Neutrophil (primary cell): ENCODE results near the gene MYO3B.

Experiments used
- H3K27ac ChIP-seq: fragments of 200-600 bp; sonication (generic); 2 replicates; pipeline ENCODE4 v1.5.1; 2016; ENCODE audit warnings: mild to moderate bottlenecking, moderate library complexity
- H3K27me3 ChIP-seq: fragments of 200-600 bp; sonication (generic); 2 replicates; pipeline ENCODE4 v1.6.0; 2016; ENCODE audit warnings: mild to moderate bottlenecking
- H3K36me3 ChIP-seq: fragments of 200-600 bp; sonication (generic); 2 replicates; pipeline ENCODE4 v1.5.1; 2017
- H3K4me1 ChIP-seq, 2 experiments: fragments of 200-600 bp in 1 of 2; sonication (generic) in 1 of 2; 1 replicate in 1 of 2; 2 replicates in 1 of 2; pipeline versions ENCODE4 v1.5.1 to v1.6.1; 2013 to 2016; ENCODE audit warnings: low read depth in 1 of 2, low read length in 1 of 2, mild to moderate bottlenecking in 1 of 2, moderate library complexity in 1 of 2; ENCODE audit not compliant: control insufficient read depth in 1 of 2, insufficient read depth in 1 of 2
- H3K4me3 ChIP-seq, 2 experiments: fragments of 200-600 bp in 1 of 2; sonication (generic) in 1 of 2; 1 replicate in 1 of 2; 2 replicates in 1 of 2; pipeline ENCODE4 v1.5.1; 2013 to 2016; ENCODE audit warnings: low read depth in 1 of 2, low read length in 1 of 2, mild to moderate bottlenecking in 1 of 2, moderate library complexity in 1 of 2
- H3K9me3 ChIP-seq: fragments of 200-600 bp; sonication (generic); 2 replicates; pipeline ENCODE4 v1.5.1; 2016
- TF ChIP-seq, protein P1 (sequence below): fragments of 200-600 bp; sonication (generic); IDR thresholded peaks from 2 replicates; pipeline ENCODE4 v1.5.1; 2016; ENCODE audit warnings: antibody characterized with exemption

MYO3B gene

DNA sequence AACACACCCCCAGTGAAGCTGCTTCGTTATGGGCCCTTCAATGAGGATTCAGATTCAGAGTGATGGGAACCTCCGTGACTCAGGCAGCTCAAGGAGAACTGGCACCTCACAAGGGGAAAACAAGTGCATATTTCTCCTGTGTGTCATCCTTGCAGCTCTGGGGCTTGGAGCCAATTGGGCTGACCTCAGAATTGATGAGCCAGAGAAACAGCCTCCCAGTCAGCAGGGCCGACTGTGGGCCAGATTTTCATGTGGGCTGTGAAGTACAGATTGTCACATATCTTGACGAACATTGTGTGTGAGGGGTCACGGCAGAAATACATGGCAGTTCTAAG lies 347.6 kb downstream of the MYO3B start:
- Histone ChIP-seq H3K27ac (no peak overlapping the region), H3K9me3 (no peaks in the 10 kb centered on the region)
- TF ChIP-seq, protein P1, sequence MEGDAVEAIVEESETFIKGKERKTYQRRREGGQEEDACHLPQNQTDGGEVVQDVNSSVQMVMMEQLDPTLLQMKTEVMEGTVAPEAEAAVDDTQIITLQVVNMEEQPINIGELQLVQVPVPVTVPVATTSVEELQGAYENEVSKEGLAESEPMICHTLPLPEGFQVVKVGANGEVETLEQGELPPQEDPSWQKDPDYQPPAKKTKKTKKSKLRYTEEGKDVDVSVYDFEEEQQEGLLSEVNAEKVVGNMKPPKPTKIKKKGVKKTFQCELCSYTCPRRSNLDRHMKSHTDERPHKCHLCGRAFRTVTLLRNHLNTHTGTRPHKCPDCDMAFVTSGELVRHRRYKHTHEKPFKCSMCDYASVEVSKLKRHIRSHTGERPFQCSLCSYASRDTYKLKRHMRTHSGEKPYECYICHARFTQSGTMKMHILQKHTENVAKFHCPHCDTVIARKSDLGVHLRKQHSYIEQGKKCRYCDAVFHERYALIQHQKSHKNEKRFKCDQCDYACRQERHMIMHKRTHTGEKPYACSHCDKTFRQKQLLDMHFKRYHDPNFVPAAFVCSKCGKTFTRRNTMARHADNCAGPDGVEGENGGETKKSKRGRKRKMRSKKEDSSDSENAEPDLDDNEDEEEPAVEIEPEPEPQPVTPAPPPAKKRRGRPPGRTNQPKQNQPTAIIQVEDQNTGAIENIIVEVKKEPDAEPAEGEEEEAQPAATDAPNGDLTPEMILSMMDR = no peak

DNA sequence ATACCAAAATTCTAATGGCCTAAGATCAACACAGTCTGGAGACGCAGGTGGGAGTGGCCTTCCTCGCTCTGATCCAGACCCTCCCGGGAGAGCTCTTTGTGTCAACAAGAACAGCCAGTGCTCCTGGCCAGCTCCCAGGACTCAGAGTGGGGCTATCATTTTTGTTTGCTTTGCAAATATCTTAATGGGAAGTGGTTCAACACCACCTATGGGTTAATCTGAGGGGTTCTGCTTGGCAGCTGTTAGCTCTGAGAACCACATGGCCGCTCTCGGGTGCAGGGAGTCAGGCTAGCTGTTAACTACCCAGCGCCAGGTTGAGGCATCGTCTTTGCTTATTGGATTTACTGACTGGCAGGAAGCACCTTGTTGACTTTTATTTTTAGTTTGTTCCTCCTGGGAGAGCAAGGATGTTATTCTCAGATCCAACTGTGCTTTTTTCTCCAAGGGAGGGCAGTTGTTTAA lies 352.4 kb downstream of the MYO3B start:
- no peaks in the 10 kb centered on the region for H3K36me3 ChIP-seq
- no peaks in the 10 kb centered on the region for H3K9me3 ChIP-seq
- H3K4me1 ChIP-seq = no peaks in the 10 kb centered on the region
- peaks cover 32% of the 10 kb centered on the region for H3K27me3 ChIP-seq
- H3K27ac ChIP-seq = no peak overlapping the region
- no peak overlapping the region for H3K4me3 ChIP-seq
- TF ChIP-seq, protein P1 = no peak

More for the DNA sequence above, 347.6 kb downstream of the MYO3B start:
- Histone ChIP-seq H3K27me3 (peaks cover 19% of the 10 kb centered on the region), H3K4me1 (no peaks in the 10 kb centered on the region), H3K36me3 (no peaks in the 10 kb centered on the region), H3K4me3 (no peak overlapping the region)

DNA sequence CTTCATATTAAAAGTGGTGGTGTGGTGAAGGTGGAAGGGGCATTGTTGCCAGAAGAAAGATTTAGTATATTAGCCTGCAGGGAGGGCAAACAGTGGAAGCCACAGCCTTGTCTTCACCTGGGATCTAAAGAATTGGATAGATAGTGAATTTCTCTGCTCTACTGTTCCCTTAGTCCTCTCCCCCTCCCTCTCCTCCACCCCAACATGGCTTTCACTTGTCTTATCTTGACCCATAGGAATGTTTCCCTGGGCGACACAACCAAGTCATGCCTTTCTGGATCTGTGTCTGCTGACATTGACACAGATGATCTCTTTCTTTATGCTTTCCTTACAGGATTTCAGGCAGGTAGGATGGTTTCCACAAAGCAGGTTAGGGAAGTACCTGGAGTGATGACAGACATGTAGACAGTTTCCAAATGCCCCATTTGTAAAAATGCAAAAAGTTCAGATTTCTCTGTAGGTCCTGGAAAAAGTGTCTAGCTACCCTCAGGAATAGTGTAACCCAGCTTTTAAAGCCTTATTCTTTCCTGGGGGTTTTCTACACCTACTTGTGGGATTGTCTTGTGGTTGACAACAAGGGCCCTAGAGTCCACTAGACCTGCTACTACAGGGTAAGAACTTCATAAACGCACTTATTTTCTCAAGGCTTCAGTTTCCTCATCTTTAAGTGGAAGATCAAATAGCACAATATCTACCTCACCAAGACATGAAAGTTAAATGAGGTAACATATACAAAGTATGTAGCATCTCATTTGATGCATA lies 353.0 kb downstream of the MYO3B start:
- Histone ChIP-seq H3K27me3 (peaks cover 37% of the 10 kb centered on the region), H3K4me1 (no peaks in the 10 kb centered on the region), H3K9me3 (no peaks in the 10 kb centered on the region), H3K27ac (no peak overlapping the region), H3K36me3 (no peaks in the 10 kb centered on the region), H3K4me3 (no peak overlapping the region)
- TF ChIP-seq, protein P1 = no peak

DNA sequence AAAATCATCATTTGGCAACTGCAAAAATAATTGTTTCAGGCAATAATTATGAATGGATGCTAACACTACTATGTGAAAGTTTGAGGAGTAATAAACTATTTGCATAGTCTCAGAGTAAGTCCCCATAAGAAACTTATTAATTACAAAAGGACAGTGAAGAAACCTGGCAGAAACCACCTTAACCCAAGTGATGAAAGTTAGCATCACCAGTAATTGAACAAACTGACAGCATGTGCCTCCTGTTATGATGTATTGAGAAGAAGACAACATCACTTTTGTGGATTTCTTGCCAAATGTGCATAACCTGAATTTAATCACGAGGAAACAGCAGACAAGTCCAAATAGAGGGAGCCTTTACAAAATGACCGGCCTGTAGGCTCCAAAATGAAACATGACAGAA lies 353.9 kb downstream of the MYO3B start:
- H3K27ac ChIP-seq = no peak overlapping the region
- H3K4me3 ChIP-seq = no peak overlapping the region
- no peaks in the 10 kb centered on the region for H3K9me3 ChIP-seq
- TF ChIP-seq, protein P1 = no peak
- peaks cover 37% of the 10 kb centered on the region for H3K27me3 ChIP-seq
- H3K36me3 ChIP-seq = no peaks in the 10 kb centered on the region
- H3K4me1 ChIP-seq = no peaks in the 10 kb centered on the region

DNA sequence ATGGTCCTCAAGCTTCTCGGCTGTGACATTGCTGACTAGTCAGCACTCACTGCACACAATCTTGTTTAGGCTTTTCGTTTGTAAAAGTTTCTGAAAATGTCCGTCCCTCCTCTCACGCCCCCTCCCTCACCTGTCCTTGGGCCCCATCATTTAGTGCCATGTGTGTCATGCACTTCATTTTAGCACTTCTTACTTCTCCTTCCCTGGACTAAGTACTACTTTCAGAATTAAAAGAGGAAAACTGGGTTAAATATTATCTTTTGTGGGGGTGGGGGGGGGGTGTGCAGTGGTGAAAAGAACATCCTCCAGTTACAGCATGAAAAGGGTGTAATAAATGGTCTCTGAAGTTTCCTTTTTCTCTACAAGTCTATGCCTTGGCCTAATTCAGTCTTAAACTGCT lies 355.2 kb downstream of the MYO3B start:
- Histone ChIP-seq H3K27me3 (peaks cover 36% of the 10 kb centered on the region), H3K36me3 (no peaks in the 10 kb centered on the region), H3K9me3 (no peaks in the 10 kb centered on the region), H3K27ac (no peak overlapping the region), H3K4me1 (no peaks in the 10 kb centered on the region), H3K4me3 (no peak overlapping the region)
- TF ChIP-seq, protein P1 = no peak
